NCI-H146 (cell line): ENCODE results near the gene GPHA2.

Source experiments
- DNase-seq: peaks from one replicate; lab custom pipeline; 2025; lab: John Stamatoyannopoulos, UW

The GPHA2 gene

GRCh38 chr11:64930340-64930739 is 5.4 kb downstream of the GPHA2 start:
- no peak for DNase-seq

GRCh38 chr11:64929625-64930024 is 6.1 kb downstream of the GPHA2 start:
- no peak for DNase-seq

GRCh38 chr11:64928957-64929356 is 6.7 kb downstream of the GPHA2 start:
- no peak for DNase-seq

GRCh38 chr11:64926689-64927088 is 9.0 kb downstream of the GPHA2 start:
- DNase-seq, result no peak

GRCh38 chr11:64925536-64926436 is 9.9 kb downstream of the GPHA2 start:
- DNase-seq, result no peak

- no peak for DNase-seq
Measured at GRCh38 chr11:64924910-64925284, 10.8 kb downstream of the GPHA2 start.

- peak; percentile 90 for DNase-seq
Measured at GRCh38 chr11:64923944-64924909, 11.5 kb downstream of the GPHA2 start, which contains the start of gene PPP2R5B. PPP2R5B (plus strand) TSS chr11:64924689; CDS start chr11:64925735, 1,046 bp downstream.

GRCh38 chr11:64923151-64923661 is 12.5 kb downstream of the GPHA2 start:
- DNase-seq, result no peak

GRCh38 chr11:64921384-64921783 is 14.3 kb downstream of the GPHA2 start:
- no peak for DNase-seq

- DNase-seq, result no peak
Measured at GRCh38 chr11:64920124-64920523, 15.6 kb downstream of the GPHA2 start.

- no peak for DNase-seq
Measured at GRCh38 chr11:64919627-64920026, 16.1 kb downstream of the GPHA2 start.

GRCh38 chr11:64918017-64918416 is 17.7 kb downstream of the GPHA2 start:
- DNase-seq, result no peak

- no peak for DNase-seq
Measured at GRCh38 chr11:64917663-64917995, 18.1 kb downstream of the GPHA2 start.

- peak; percentile 99 for DNase-seq
Measured at GRCh38 chr11:64916775-64917662, 18.7 kb downstream of the GPHA2 start, which contains the start of gene ATG2A. ATG2A (minus strand) TSS chr11:64917209; CDS start chr11:64917135, 74 bp downstream.

- peak; percentile 37 for DNase-seq
Measured at GRCh38 chr11:64916040-64916774, 19.5 kb downstream of the GPHA2 start.

GRCh38 chr11:64915376-64915887 is 20.3 kb downstream of the GPHA2 start:
- no peak for DNase-seq

- no peak for DNase-seq
Measured at GRCh38 chr11:64914123-64914522, 21.6 kb downstream of the GPHA2 start.

- DNase-seq, result no peak
Measured at GRCh38 chr11:64913171-64913727, 22.4 kb downstream of the GPHA2 start.

GRCh38 chr11:64911689-64912088 is 24.0 kb downstream of the GPHA2 start:
- DNase-seq, result no peak

GRCh38 chr11:64911142-64911541 is 24.6 kb downstream of the GPHA2 start:
- no peak for DNase-seq
